Activated naive CD8-positive, alpha-beta T cell treated with anti-CD3 and anti-CD28 coated beads, Interleukin-2, amount 50 U/mL, for 16 hours (primary cell): ENCODE measurements around the gene IL2RA.
A peak's percentile ranks its signal among the peaks of the same experiment; 100 is the strongest.
"Not testable (repeated sequence)": the region's sequence is repeated elsewhere in the genome, so short reads cannot be mapped to it uniquely, and the experiment has no call there.

Experiments used
- DNase-seq: peaks from one replicate; pipeline ENCODE4 v3.0.0-alpha.2; 2020; ENCODE audit warnings: low read depth, low spot score

The IL2RA gene

GRCh38 chr10:6062101-6062771 is at the start of gene IL2RA:
Gene IL2RA (minus strand): TSS chr10:6062367. CDS start chr10:6062151, 216 bp downstream.
- DNase-seq: no peak

GRCh38 chr10:6110136-6110535 is 48.0 kb upstream of the IL2RA start:
- no peak for DNase-seq

GRCh38 chr10:6109444-6109775 is 47.2 kb upstream of the IL2RA start:
- no peak for DNase-seq

GRCh38 chr10:6108631-6109443 is 46.7 kb upstream of the IL2RA start:
- DNase-seq: no peak

- no peak for DNase-seq
Measured at GRCh38 chr10:6108072-6108471, 45.9 kb upstream of the IL2RA start.

GRCh38 chr10:6107616-6108015 is 45.4 kb upstream of the IL2RA start:
- not testable (repeated sequence) for DNase-seq

GRCh38 chr10:6103591-6103990 is 41.4 kb upstream of the IL2RA start:
- DNase-seq: no peak

GRCh38 chr10:6102128-6102527 is 40.0 kb upstream of the IL2RA start:
- no peak for DNase-seq

GRCh38 chr10:6101181-6101580 is 39.0 kb upstream of the IL2RA start:
- no peak for DNase-seq

GRCh38 chr10:6100370-6100769 is 38.2 kb upstream of the IL2RA start:
- DNase-seq: no peak

- no peak for DNase-seq
Measured at GRCh38 chr10:6098156-6098555, 36.0 kb upstream of the IL2RA start.

- no peak for DNase-seq
Measured at GRCh38 chr10:6097063-6097462, 34.9 kb upstream of the IL2RA start.

- no peak for DNase-seq
Measured at GRCh38 chr10:6095810-6096570, 33.8 kb upstream of the IL2RA start.

- no peak for DNase-seq
Measured at GRCh38 chr10:6092731-6093130, 30.6 kb upstream of the IL2RA start.

- no peak for DNase-seq
Measured at GRCh38 chr10:6091630-6092029, 29.5 kb upstream of the IL2RA start.

- no peak for DNase-seq
Measured at GRCh38 chr10:6089334-6090219, 27.4 kb upstream of the IL2RA start.

GRCh38 chr10:6088721-6089333 is 26.7 kb upstream of the IL2RA start, which contains the start of gene RBM17:
Gene RBM17 (plus strand): TSS chr10:6089034. CDS start chr10:6097066, 8,032 bp downstream.
- DNase-seq: peak; percentile 92

GRCh38 chr10:6086375-6087233 is 24.4 kb upstream of the IL2RA start:
- peak; percentile 75 for DNase-seq

GRCh38 chr10:6083523-6084475 is 21.6 kb upstream of the IL2RA start:
- DNase-seq: no peak
